Lower lobe of right lung (tissue), 2 donors: Measurements from ENCODE around the gene PAQR6. TPM values are rescaled to one million over a fixed set of nuclear protein-coding genes. Genes with fewer than 3 reads are reported as not detected.

Source experiments
- ATAC-seq, 2 donors: fragments of 200-7000 bp; cut with Tn5 transposase; one replicate each; pipeline ENCODE4 v1.9.1; 2020 to 2022; ENCODE audit warnings: mild to moderate bottlenecking in 2 of 2, moderate library complexity in 2 of 2
- DNase-seq: peaks from one replicate; pipeline ENCODE4 v3.0.0-alpha.2; 2020
- H3K27ac ChIP-seq: fragments of 200-600 bp; one replicate; pipeline ENCODE4 v1.8.0; 2022
- H3K27me3 ChIP-seq: fragments of 200-600 bp; one replicate; pipeline ENCODE4 v1.8.0; 2022; ENCODE audit warnings: low read depth
- H3K36me3 ChIP-seq: fragments of 200-600 bp; one replicate; pipeline ENCODE4 v1.8.0; 2022; ENCODE audit warnings: mild to moderate bottlenecking
- H3K4me1 ChIP-seq: fragments of 200-600 bp; one replicate; pipeline ENCODE4 v1.8.0; 2022
- H3K4me3 ChIP-seq: fragments of 200-600 bp; one replicate; pipeline ENCODE4 v1.8.0; 2022; ENCODE audit warnings: mild to moderate bottlenecking
- H3K9me3 ChIP-seq: fragments of 200-600 bp; one replicate; pipeline ENCODE4 v1.8.0; 2022
- intact Hi-C: fragments of 100-400 bp; cut with DNase I; formaldehyde crosslinking; loops from one replicate; pipeline ENCODE4 v1.11.0; 2022
- total RNA-seq: library from RNA; stranded (reverse); fragmentation: NEBNext Ultra II Directional; extraction: Animal tissue kit (Norgen Biotek cat#: 25700); gene quantifications from one replicate; pipeline ENCODE4 v1.2.1, GENCODE V29; 2021
- TF ChIP-seq, protein P1 (sequence below): fragments of 200-600 bp; IDR thresholded peaks from one replicate; pipeline ENCODE4 v1.8.0; 2022; ENCODE audit warnings: antibody characterized with exemption, mild to moderate bottlenecking
- donor health status: DM: no; HTN: yes; CAD: no; lungs with severe emphysema.

PAQR6 gene
- total RNA-seq, 1 donor from 2014 or later: 2.3 TPM

DNA sequence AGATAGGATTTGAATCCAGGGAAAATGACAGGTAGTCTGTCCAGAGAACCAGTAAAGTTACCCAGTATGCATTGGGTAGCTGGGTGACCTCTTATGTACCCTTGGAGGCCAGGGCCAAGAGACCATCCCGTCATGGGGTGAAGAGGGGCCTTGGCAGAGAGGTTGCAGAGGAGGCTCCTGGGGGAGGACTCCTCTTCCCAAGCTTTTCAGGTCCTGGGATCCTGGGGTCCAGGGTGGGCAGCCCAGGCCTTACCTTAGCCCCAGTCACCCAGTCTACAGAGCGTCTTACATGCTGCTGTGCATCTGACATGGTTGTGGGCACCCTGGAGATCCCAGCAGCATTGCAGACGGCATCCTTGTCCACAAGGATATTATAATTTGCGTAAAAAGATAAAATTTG lies 21.1 kb downstream of the PAQR6 start:
- Histone ChIP-seq H3K9me3 (no peaks in the 10 kb centered on the region), H3K4me1 (peaks cover 12% of the 10 kb centered on the region), H3K27ac (no peak overlapping the region), H3K27me3 (no peaks in the 10 kb centered on the region), H3K36me3 (peaks cover 75% of the 10 kb centered on the region), H3K4me3 (no peak overlapping the region)
- TF ChIP-seq, protein P1, sequence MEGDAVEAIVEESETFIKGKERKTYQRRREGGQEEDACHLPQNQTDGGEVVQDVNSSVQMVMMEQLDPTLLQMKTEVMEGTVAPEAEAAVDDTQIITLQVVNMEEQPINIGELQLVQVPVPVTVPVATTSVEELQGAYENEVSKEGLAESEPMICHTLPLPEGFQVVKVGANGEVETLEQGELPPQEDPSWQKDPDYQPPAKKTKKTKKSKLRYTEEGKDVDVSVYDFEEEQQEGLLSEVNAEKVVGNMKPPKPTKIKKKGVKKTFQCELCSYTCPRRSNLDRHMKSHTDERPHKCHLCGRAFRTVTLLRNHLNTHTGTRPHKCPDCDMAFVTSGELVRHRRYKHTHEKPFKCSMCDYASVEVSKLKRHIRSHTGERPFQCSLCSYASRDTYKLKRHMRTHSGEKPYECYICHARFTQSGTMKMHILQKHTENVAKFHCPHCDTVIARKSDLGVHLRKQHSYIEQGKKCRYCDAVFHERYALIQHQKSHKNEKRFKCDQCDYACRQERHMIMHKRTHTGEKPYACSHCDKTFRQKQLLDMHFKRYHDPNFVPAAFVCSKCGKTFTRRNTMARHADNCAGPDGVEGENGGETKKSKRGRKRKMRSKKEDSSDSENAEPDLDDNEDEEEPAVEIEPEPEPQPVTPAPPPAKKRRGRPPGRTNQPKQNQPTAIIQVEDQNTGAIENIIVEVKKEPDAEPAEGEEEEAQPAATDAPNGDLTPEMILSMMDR: no peak
- intact Hi-C loops: loop anchor here (5.0 kb wide), 1 partner anchor 79 kb away; no protein-coding TSS in a partner anchor
- no peak for ATAC-seq
- peak; percentile 12 for DNase-seq

- TF ChIP-seq, protein P1: no peak
- intact Hi-C loops: loop anchor here (5.0 kb wide), 1 partner anchor 79 kb away; no protein-coding TSS in a partner anchor
- DNase-seq (peak; percentile 8), ATAC-seq (no peak)
- Histone ChIP-seq H3K36me3 (peaks cover 82% of the 10 kb centered on the region), H3K27ac (no peak overlapping the region), H3K4me1 (peaks cover 12% of the 10 kb centered on the region), H3K27me3 (no peaks in the 10 kb centered on the region), H3K9me3 (no peaks in the 10 kb centered on the region), H3K4me3 (no peak overlapping the region)
Measured at GRCh38 chr1:156226116-156226538, 21.7 kb downstream of the PAQR6 start.

- Histone ChIP-seq H3K36me3 (peaks cover 87% of the 10 kb centered on the region), H3K9me3 (no peaks in the 10 kb centered on the region), H3K4me1 (peaks cover 12% of the 10 kb centered on the region), H3K27ac (no peak overlapping the region), H3K4me3 (no peak overlapping the region), H3K27me3 (no peaks in the 10 kb centered on the region)
- intact Hi-C loops: loop anchor here (5.0 kb wide), 1 partner anchor 78 kb away; no protein-coding TSS in a partner anchor
- DNase-seq (peak; percentile 13), ATAC-seq (no peak)
- TF ChIP-seq, protein P1: peak; percentile 10
Measured at GRCh38 chr1:156225677-156226014, 22.2 kb downstream of the PAQR6 start.

DNA sequence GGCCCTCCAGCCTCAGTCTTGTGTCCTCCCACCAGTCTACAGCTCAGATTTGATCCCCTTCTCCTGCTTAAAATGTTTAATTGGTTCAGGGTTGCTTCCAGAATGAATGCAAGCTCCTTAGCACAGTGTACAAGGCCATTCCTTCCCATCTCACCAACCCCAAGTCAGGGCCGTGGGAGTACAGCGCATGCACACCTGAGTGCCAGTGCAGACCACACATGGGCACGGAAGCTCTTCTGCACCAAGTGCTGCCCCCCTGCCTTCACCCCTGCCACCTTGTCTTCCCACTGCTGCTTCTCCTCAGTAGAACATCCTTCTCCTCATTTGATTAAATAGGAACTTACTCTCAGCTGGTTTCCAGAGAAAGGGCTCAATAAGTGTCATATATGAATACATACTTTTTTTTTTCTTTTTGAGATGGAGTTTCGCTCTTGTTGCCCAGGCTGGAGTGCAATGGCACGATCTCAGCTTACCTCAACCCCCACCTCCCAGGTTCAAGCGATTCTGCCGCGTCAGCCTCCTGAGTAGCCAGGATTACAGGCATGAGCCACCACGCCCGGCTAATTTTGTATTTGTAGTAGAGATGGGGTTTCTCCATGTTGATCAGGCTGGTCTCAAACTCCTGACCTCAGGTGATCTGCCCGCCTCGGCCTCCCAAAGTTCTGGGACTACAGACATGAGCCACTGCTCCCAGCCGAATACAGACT lies 25.7 kb downstream of the PAQR6 start:
- no peak for DNase-seq
- Histone ChIP-seq H3K9me3 (no peaks in the 10 kb centered on the region), H3K36me3 (peaks cover 62% of the 10 kb centered on the region), H3K4me3 (no peak overlapping the region), H3K4me1 (peaks cover 27% of the 10 kb centered on the region), H3K27me3 (no peaks in the 10 kb centered on the region), H3K27ac (no peak overlapping the region)
- ATAC-seq: no peak
- intact Hi-C loops: no loop called here
- TF ChIP-seq, protein P1: no peak

DNA sequence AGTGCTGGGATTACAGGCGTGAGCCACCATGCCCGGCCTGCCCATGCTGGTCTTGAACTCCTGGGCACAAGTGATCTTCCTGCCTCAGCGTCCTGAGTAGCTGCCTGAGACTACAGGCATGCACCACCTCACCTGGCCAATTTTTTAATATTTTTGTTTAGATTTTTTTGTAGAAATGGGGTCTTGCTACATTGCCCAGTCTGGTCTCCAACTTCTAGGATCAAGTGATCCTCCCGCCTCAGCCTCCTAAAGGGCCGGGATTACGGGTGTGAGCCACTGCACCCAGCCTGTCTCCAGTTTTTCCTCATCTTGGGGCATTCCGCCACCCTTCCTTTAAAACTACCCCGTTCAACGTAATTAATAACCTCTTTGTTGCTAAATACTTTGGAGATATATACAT lies 27.6 kb downstream of the PAQR6 start:
- intact Hi-C loops: no loop called here
- Histone ChIP-seq H3K9me3 (no peaks in the 10 kb centered on the region), H3K27ac (no peak overlapping the region), H3K27me3 (no peaks in the 10 kb centered on the region), H3K4me3 (no peak overlapping the region), H3K4me1 (peaks cover 23% of the 10 kb centered on the region), H3K36me3 (peaks cover 50% of the 10 kb centered on the region)
- TF ChIP-seq, protein P1: no peak
- DNase-seq (no peak), ATAC-seq (no peak)
